GM18520 (cell line): ENCODE results near the gene USH1C.

Experiments used
- ATAC-seq: cut with Tn5 transposase; IDR thresholded peaks from one replicate; pipeline ENCODE4 v1.9.1; 2021; ENCODE audit not compliant: unreplicated experiment

The USH1C gene

DNA sequence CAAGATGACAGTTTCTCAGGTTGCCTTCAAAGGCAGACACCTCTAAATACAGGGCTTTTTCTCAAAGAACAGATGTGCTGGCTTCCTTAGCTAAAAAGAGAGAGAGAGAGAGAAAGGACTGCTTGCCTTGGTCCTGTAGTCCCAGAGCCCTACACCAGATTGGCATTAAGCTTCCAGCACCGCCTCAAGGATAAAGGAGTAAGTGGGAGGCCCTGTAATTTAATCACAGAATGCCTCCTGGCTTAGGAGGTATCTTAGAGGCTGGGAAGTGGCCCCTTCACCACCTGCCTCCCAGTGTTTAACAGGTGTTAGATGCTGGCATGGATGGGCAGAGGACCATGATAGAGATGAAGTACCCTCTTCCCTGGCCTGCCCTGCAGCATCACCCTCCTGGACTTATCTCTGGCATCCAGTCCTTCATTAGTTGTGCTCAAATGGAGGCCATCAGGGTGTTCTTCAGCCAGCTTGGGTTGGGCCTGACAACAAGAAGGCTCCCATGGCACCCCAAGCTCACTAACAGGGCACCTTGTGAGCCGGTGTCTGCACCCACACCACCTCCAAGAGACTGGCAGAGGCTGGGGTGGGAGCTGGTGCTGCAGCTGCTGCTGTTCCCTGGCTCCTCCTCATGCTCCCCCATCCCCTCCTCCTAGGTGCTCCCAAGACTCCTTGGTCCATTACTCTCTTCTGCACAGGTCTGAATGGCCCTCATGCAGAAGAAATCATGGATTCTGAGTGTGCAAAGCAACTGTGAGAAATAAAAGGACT is 100.1 kb downstream of the USH1C start:
- ATAC-seq = no peak
